Body of pancreas (tissue), 4 donors: ENCODE measurements around the gene CLN5.

ENCODE experiments used
- CTCF ChIP-seq, 7 experiments: fragments of 450-650 bp in 4 of 7; fragments of 200-600 bp in 3 of 7; sonication (generic) in 3 of 7; IDR thresholded peaks; one replicate each; pipeline ENCODE4 v1.5.1; 2016 to 2019; ENCODE audit warnings: antibody characterized with exemption in 7 of 7
- POLR2A ChIP-seq, 3 donors: fragments of 450-650 bp; IDR thresholded peaks; one replicate each; pipeline ENCODE4 v1.6.1; 2016; ENCODE audit warnings: antibody characterized with exemption in 3 of 3, mild to moderate bottlenecking in 2 of 3

GRCh38 chr13:76953968-76954367, 37.9 kb upstream of the CLN5 start:
- TF ChIP-seq CTCF (IDR thresholded peaks at IDR 0.05) (no peak), POLR2A (IDR thresholded peaks at IDR 0.05) (no peak)
